GM12864 (cell line): ENCODE results near the gene FBXW12.

Source experiments
- DNase-seq: peaks from one replicate; pipeline ENCODE4 v3.0.0-alpha.2; 2011; ENCODE audit warnings: low read depth
- H3K4me3 ChIP-seq: 2 replicates; pipeline ENCODE4 v1.5.1; 2011; ENCODE audit warnings: mild to moderate bottlenecking, low read depth, low read length, control low read depth
- CTCF ChIP-seq: IDR thresholded peaks from 2 replicates; pipeline ENCODE4 v1.5.1; 2011; ENCODE audit warnings: low read depth, mild to moderate bottlenecking, moderate library complexity, low read length, control low read depth, inconsistent platforms; ENCODE audit errors: missing control alignments

Gene FBXW12

DNA sequence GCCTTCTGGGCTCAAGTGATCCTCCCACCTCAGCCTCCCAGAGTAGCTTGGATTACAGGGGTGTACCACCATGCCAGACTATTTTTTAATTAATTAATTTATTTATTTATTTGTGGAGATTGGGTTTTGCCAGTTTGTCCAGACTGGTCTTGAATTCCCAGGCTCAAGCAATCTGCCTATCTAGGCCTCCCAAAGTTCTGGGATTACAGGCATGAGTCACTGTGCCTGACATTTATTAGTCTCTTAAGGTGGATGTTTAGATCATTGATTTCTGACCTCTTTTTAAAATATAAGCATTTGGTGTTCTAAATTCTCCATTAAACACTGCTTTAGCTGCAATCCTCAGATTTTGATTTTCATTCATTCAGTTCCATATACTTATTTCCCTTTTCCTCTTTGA, 15.6 kb downstream of the FBXW12 start:
- TF ChIP-seq CTCF, result no peak
- DNase-seq, result no peak
- H3K4me3 ChIP-seq, result no peak overlapping the region

- no peak for DNase-seq
- no peak overlapping the region for H3K4me3 ChIP-seq
- TF ChIP-seq CTCF, result no peak
Observed at GRCh38 chr3:48388966-48389365, 16.9 kb downstream of the FBXW12 start.

GRCh38 chr3:48394391-48394790, 22.4 kb downstream of the FBXW12 start:
- TF ChIP-seq CTCF, result no peak
- H3K4me3 ChIP-seq, result no peak overlapping the region
- no peak for DNase-seq

DNA sequence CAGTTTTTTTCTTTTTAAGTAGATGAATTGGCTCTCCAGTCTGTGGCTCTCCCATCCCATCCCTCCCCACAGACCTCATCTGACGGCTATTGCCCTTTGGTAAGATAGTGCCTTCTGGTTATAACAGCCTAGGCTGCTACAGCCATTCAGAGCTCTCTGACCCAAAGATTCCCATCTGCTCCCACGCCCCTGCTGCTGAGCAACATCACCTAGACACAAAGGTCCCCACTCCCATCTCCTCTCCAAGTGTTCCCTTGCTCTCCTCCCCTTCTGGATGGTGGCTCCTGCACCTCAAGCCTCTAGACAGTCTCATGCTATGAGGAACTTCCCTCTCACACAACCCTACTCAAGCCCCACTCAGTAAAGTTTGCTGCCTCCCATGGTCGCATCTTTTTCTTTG, 23.7 kb downstream of the FBXW12 start:
- H3K4me3 ChIP-seq, result no peak overlapping the region
- no peak for TF ChIP-seq CTCF

GRCh38 chr3:48397767-48398681, 26.0 kb downstream of the FBXW12 start:
- no peak for DNase-seq
- TF ChIP-seq CTCF, result no peak
- no peak overlapping the region for H3K4me3 ChIP-seq

More for the DNA sequence above, 23.7 kb downstream of the FBXW12 start:
- DNase-seq, result no peak

- no peak for DNase-seq
- no peak for TF ChIP-seq CTCF
Observed at GRCh38 chr3:48398701-48399386, 26.8 kb downstream of the FBXW12 start.

More at GRCh38 chr3:48398701-48399386, 26.8 kb downstream of the FBXW12 start:
- H3K4me3 ChIP-seq, result no peak overlapping the region
